Activated T-cell treated with anti-CD3 and anti-CD28 coated beads, Interleukin-2, amount 50 U/mL, for 48 hours (primary cell): ENCODE results near the gene MAGI1.

Source experiments
- DNase-seq, 2 experiments: peaks; one replicate each; pipeline ENCODE4 v3.0.0-alpha.2; 2020

Gene MAGI1

DNA sequence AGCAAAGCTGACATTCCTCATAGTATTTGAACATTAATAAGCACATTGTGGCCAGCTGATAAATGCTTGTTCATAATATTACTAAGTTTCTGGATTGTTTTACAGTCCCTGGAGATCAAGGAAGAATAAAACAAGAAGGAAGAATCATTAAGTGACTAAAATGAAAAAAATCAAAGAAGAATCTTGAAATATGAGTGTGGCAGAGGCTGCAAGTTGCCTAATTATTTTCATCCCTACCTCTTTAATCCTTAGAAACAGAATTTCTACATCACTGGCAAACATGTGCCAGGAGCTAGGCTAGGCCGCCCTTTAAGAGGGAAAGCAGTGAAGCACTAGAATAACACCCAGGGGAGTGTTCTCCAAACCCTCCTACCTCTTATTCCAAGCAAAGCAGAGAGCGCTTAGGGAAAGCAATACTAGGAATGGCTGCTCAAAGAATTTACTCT is 98.9 kb downstream of the MAGI1 start:
- no peak for DNase-seq

DNA sequence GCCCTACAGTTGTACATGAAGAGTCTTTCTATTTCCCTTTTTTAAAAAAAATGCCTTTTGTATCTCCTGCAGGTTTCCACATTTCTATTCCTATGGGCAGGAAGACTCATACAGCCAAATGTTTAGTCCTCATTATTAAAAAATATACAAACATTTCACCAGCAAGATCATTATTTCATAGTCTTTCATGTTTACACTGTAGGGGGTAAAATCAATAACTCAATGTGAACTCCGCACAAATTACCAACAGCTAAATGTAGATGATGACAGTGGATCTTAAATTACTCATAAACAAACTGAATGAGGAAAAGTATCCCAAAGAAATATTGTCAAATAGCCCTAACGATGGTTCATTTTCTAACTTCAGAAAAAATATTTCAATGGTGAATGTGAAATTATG is 99.5 kb downstream of the MAGI1 start:
- no peak for DNase-seq

DNA sequence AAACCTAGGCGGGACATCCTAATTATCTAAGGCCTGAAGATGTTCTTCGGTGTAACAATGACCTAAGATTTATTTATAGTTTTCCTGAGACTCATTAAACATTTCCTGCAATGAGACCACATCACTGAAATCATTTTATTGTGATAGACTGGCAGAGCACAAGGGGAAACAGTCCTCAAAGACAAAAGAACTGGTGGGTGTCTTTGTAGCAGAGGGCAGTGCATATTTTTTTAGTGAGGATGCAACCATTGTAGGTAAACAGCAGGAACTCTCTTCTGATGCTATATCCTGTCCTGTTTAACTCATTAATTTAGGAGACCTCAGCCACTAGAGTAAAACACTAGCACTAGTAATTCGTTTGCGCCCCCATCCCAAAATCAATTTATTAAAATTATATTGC is 100.0 kb downstream of the MAGI1 start:
- DNase-seq: no peak

DNA sequence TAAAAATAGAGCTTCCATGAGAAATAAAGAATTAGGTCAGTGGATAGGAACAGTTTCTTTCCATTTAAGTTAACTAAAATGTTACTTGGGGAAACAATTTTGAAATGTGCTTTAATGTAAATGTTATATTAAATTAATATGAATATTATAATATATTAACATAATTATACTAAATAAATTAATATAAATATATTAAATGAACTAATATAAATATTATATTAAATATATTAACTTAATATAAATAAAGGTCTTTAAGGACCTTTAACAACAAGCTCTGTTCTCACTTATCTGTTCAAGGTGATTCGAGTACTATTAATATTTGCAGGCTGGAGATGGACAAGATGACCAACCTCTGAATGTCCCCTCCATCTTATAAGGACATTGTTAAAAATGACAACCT is 100.6 kb downstream of the MAGI1 start:
- DNase-seq: no peak

DNA sequence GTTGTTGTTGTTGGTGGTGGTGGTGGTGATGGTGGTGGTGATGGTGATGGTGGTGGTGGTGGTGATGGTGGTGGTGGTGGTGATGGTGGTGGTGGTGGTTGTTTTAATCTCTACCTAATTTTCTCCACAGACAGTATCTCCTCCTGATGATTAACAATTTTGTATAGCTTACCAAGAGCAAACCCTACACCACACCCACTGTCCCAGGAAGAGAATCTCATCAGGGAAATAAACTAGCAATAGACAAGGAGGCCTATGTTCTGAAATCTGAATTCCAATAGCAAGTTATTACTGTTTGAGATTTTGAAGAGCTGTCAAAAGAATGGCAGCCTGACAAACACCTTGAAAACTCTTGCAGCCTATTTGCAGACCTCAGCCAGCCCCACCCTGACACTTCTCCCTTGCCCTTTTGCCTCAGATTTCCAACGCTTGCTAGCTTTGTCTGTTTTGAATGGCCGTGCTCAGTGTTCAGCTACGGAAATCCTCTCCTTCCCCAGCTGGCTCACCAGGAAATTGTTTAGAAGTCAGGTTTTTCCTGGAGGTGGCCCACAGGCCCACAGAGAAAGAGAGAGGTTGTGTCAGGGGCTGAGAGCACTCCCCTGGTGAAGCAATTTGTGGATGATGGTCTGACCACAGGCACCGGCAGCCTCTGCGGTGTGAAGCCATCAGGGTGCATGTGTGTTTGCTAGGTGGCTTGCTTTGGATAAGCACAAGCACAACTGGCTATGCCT is 101.6 kb downstream of the MAGI1 start:
- DNase-seq: no peak

DNA sequence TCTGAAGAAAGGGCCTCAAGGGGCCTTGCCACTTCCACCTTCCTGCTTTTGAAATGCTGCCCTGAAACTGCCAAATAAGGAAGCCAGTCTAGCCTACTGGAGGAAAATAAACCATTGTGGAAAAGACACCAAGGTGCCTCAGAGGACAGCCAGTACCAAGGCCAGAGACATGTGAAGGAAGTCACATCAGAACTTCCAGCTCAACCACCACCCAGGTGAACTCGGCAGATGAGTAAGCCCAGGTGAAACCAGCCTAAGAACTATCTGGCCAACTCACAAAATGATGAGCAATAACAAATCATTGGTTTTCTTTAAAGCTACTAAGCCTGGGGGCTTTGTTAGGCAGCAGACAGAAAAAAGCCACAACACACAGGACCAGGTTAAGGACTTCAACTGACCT is 103.0 kb downstream of the MAGI1 start:
- no peak for DNase-seq

DNA sequence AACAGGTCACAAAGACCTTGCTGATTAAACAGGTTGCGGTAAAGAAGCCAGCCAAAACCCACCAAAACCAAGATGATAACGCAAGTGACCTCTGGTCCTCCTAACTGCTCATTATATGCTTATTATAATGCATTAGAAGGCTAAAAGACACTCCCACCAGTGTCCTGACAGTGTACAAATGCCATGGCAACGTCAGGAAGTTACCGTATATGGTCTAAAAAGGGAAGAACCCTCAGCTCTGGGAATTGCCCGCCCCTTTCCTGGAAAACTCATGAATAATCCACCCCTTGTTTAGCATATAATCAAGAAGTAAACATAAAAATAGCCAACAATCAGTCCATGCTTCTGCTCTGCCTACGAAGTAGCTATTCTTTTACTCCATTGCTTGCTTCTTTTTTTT is 108.1 kb downstream of the MAGI1 start:
- DNase-seq: no peak

DNA sequence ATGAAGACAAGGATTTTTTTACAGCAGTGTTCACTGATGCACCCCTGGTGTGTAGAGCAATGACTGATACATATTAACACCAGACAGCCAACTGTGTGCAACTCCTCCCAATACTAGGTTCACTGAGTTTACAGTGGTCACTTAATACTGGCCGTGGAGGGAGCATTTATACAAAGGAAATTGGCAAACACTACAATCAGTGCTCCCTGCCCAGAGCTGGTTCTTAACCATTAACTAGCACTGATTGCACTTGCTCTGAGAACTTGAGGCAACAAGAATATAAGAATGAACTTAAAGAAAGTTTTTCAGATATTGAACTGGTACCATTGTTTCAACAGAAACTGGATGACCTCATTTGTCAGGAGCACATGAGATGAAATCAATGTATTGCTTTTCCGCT is 110.6 kb downstream of the MAGI1 start:
- no peak for DNase-seq

DNA sequence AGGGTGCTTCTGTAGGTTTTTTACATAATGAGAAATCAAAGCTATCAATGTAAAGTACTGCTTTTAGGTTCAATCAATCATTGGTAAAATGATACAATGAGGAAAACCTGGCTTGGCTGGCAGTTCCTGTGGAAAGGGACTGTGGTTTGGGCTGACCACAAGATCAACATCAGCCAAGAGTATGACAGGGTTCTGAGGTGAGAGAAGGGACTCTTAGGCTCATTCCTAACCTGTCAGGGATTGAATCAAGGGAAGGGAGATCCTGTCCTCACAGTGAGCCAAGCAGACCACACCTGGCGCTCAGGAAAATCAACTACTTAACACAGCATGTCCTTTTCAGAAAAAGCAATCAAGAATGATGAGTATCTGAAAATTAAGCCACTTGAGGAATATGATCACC is 111.1 kb downstream of the MAGI1 start:
- DNase-seq: no peak

DNA sequence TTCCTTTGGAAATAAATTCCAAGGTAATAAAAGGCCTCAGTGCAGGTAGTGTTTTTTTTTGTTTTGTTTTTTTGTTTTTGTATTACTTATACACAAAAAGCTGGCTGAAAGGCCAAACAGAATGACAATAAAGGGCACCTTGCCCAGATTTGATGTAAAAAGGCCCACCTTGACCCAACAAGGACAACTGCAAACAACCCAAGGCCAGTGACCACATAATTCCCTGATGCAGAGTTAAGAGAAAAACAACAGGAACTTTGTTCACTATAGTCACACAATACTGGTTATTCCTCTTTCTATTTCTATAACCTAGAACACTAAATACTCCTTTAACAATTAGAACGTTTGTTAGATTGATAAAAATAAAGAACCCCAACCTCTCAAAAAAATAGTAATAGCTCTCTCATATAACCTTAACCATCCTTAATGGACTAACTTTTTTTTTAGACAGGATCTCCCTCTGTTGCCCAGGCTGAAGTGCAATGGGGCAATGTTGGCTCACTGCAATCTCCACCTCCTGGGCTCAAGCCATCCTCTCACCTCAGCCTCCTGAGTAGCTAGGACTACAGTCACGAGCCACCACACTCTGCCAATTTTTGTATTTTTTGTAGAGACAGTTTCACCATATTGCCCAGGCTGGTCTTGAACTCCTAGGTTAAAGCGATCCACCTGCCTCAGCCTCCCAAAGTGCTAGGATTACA is 113.3 kb downstream of the MAGI1 start:
- no peak for DNase-seq

DNA sequence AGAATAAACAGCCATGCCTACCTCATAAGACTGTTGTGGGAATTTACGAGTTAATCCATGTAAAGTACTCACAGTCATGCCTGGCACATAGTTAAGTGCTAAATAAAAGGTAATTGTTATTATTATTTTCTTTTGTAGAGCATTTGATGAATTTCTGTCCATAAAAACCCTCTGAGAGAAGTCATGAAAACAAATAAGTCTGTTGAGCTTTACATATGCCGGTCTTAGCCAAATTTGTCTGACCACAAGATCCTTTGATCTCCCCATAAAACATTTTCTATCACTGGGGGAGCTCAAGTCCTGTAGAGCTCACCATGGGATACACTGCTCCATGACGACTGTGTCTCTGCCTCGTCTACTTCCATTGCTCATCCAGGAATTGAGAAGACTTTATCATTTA is 114.0 kb downstream of the MAGI1 start:
- no peak for DNase-seq

DNA sequence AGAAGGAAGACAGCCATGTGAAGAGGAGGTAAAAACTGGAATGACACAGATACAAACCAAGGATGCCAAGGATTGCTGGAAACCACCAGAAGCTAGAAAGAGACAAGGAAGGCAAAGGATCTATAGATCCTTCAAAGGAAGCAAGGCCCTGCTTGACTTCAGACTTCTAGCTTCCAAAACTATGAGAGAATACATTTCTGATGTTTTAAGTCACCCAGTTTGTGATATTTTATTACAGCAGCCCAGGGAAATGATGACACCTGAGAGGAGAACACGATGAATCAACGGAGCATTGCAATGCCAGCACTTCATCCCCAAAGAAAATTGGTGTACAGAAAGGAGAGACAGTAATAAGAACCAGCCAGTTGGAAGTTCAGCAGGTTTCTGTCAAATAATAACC is 116.3 kb downstream of the MAGI1 start:
- DNase-seq: no peak

DNA sequence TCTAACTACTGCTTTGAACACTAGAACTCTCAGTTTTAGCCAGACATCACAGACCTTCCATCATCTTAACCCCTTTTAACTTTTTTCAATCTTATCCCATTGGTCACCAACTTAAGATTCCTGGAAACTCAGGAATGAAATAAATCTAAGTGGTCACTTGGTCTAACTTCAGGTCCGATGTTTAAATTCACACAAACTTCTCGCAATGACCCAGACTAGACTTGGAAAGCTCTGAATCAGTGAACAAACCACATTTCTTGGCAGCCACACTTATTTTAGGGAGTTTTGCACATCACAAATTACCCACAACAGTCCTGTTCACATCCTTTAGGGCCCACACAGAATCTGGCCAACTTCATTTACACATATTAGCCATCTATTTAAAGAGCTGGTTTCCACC is 118.9 kb downstream of the MAGI1 start:
- no peak for DNase-seq

DNA sequence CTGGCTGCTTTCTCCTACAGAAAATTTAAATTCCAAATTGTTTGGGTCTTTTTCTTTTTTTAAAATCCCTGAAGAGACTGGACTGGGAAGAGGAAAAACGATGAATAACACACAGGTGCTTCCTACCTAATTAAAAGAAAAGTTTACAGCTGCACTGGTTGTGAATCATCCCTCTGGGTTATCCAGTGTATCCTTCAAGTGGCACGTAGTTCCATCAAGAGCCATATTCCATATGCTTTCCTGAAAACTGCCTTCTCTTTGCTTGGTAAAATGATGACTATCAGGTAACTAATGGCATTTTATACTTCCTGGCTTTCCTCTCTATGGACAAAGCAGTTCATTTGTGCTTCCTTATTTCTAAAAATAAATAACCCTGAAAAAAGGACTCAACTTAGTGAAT is 123.2 kb downstream of the MAGI1 start:
- DNase-seq: no peak

DNA sequence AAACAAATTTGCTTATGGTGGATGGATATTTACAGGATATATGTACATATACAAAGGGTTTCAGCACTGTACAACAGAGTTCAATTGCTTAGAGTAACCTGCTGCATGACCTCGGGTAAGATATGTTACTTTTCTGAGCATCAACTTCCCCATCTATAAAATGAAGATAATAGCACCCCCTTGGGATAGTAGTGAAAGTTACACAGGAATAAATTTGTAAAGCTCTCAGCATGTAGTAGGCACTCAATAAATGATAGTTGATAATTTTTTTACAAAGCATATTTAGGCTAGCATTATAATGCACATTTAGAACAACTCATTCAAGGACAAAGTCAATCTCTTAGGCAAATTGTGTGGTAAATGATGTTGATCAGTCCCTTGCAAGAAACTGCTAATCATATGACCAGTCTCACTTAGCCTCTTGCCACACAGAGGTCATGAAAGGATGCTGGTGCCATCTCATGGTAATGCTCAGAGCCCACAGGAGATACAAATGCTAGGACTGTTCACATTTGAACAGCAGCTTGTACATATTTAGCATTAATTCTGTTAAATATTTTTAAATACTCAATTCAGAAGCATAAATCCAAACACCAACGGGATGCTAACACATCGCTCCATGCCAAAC is 123.9 kb downstream of the MAGI1 start:
- DNase-seq: no peak

DNA sequence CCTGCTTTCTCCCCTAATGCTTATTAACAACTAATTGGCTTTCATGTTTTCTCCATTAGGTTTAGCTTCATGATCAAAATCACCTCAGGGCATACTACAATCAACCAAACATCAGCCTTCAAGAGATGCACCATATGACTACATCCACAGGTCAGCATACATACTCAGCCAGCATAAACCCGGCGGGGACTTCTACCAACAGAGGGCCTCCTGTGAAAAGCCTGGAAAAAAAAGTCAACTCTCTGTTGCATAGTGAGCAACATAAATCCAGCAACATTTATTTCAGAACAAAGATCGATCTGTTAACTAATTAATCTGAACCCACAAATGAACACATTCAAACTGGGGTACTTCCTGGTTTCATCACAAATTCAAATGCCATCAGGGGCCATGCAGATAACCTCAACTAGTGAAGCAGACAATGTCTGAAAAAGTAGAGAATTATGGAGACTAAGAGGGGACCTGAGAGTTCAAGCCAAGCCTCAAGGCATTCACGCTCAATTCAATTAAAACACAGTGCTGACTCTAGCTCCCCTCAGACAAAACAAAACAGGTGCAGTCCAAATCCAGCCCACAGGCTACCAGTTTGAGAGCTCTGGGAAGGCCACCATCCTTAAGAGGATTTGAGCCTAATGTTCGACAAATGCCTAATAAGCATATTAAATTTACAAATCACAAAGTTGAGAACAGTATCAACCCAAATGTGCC is 124.5 kb downstream of the MAGI1 start:
- no peak for DNase-seq

DNA sequence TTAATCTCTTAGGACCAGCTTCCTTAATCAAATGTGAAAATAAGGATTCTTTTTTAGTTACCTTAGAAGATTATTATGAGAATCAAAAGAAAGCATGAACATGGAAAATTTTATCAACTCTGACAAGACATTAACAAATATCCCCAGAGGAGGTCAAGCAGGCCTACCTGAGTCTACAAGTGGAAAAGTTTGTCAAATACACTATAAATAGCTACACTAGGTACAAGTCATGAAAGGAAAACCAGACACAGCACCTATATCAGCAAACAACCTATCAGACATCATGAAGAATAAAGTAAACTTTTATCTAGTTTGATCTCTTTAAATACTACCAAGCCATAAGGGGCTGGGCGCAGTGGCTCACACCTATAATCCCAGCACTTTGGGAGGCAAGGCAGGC is 126.1 kb downstream of the MAGI1 start:
- DNase-seq: no peak

DNA sequence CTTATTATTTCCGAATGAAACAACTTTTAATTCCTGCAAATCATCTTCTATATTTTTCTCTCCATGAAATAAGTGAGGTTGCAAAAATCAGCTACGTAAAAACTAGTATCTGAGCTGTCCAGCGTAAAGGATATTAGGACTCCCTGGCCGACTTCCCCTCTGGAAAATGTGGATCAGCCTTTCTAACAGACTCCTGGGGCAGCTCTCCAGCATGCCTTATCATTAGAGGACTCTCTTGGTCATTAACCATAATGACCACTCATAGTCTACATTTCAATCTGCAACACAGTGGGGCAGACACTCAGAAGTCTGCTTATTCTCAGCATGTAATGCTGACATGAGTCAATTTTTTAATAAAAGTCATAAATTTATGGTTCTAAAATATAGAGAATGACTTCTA is 130.1 kb downstream of the MAGI1 start:
- no peak for DNase-seq

DNA sequence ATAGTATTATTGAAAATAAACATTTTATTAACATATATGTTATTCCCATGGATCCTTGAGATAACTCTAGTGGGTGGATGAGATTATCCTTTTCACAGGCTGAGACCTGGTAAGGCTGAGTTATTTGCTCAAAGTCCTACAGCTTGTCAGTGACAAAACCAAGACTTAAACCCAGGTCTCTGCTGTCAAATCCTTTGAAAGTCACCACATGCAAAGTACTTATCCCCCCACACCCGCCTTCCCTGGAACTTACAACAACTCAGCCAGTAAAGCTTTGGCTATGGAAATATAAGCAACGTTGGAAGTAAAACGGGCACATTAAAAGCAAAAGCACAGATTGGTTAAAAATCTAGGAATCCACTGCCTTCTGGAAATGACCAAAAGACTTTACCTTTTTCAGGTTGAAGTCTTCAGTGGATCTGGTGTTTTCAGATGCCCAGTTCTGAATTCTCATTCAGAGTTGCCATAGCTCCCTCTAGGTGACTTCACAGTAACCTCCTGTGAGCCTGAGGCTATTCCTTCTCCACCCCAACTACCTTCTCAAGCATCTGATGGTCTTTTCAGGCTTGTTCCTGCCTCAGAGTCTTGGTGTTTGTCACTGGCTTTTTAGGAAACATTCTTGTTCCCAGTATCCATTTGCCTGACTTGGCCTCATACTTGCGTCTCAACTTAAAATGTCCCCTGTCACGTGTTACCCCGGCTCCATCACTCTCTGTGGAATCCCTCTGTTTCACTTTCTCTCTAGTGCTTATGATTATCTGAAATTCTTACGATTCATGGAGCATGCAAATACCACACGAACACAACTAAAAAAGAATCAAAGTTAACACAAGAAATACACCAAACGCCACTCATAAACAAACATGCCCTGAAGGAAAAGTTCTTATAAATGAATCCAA is 131.2 kb downstream of the MAGI1 start:
- no peak for DNase-seq

DNA sequence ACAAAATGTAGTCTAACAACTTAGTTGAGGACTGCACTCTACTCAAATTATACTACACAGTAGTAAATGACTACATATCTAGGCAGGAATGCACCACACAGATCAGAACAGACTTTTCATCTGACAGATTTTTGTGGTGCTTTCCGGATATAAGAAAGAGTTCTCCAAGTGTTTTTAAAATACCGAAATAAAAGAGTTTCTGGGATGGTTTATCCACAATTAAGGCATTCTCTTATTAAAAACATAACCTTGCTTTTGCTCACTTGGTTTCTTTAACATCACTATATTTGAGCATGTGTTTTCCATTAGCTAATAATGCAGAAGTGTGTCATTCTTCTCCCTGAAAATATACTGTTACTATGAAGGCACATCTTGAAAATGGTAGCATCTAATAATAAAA is 132.9 kb downstream of the MAGI1 start:
- no peak for DNase-seq

DNA sequence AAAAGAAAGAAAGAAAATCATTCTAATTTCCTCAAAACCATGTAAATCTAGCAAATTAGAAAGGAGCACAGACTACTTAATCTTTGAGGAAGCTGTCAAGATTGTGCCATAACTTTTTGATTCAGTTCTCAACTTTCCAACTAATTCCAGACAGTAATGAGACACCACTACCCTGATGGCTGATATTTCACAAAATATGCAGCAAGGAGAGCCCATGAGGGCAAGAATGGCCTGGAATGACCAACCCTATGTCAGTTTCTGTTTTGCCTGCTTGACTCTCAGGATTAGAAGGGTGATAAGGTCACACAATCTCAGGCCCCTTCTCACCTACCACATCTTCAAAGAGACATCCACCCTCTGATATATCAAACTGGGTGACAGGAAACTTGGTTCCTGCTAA is 134.7 kb downstream of the MAGI1 start:
- DNase-seq: no peak

DNA sequence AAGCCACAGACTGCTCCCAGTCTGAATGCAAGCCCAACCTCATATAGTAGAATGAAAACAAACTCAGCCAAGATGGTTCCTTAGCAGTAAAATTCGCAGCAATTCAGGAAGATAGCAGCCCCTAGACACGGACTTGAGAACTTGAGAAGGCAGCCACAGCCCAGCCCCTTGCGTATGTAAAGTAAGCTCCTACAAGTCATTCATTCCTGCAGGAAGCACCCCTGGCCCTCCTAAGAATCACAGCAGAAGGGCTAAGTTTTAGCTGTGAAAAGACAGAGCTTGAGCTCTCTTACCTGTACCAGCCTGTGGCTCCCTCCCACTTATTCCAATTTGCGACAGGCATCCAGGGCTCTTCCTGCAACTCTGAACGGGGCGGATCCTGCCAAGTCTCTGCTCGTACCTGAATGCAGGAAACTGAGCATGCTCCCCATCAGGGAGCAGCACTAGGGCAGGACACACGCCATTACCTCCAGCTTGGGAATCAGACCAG is 136.4 kb downstream of the MAGI1 start:
- no peak for DNase-seq
